ENCODE results near the gene APOO. TPM values are rescaled to one million over a fixed set of nuclear protein-coding genes. Genes with fewer than 3 reads are reported as not detected.

APOO gene
- total RNA-seq, 1 experiment from 2014 or later, result 34.5 TPM

DNA sequence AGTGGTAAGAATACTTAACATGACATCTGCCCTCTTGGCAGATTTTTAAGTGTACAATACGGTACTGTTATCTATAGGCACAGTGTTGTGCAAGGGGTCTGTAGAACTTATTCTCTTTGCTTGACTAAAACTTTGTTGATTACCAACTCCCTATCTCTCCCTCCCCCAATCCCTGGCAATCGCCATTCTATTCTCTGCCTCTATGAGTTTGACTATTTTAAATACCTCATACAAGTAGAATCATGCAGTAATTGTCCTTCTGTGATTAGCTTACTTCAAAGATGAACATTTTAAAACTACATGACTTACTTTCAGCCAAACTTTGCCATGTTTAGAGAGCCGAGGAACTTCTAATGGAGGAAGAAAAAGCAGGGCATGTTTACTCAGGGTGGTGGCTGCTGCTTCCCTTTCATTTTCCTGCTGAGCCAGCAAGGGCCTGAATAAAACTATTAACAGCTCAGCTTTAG, 62.4 kb downstream of the APOO start:
- H3K4me3 ChIP-seq (replicated peaks in 1 of 2; ENCODE audit: low read depth in 1 of 2, low read length in 2 of 2), result no peak overlapping the region
- POLR2A ChIA-PET, result no interaction called here
- no peak for DNase-seq (ENCODE audit: low read depth, low spot score)

More for the DNA sequence above, 62.4 kb downstream of the APOO start:
- Histone ChIP-seq H3K36me3 (ENCODE audit: control insufficient read depth in 1 of 2, insufficient read depth in 2 of 2, low read length in 2 of 2) (no peaks in the 10 kb centered on the region), H3K4me1 (ENCODE audit: control insufficient read depth in 1 of 2, insufficient read depth in 2 of 2, low read length in 2 of 2) (peaks cover 0 to 4% of the 10 kb centered on the region in 2 experiments; a peak in 1 of 4 replicates), H3K9me3 (ENCODE audit: control insufficient read depth in 1 of 2, insufficient read depth in 1 of 2, low read depth in 1 of 2, low read length in 2 of 2) (no peaks in the 10 kb centered on the region), H3K4me2 (ENCODE audit: low read length) (no peak overlapping the region), H3K9me2 (ENCODE audit: insufficient read depth) (no peaks in the 10 kb centered on the region), H4K20me1 (ENCODE audit: insufficient read depth) (no peaks in the 10 kb centered on the region), H3K27me3 (ENCODE audit: insufficient read depth, low read length) (no peaks in the 10 kb centered on the region), H2AFZ (ENCODE audit: low read depth, low read length, poor library complexity, severe bottlenecking) (no peak overlapping the region), H3K27ac (ENCODE audit: low read depth, low read length) (no peak overlapping the region), H3K9ac (ENCODE audit: low read length) (no peak overlapping the region), H3K79me2 (ENCODE audit: insufficient read depth, low read length) (no peaks in the 10 kb centered on the region)
- no peak for ATAC-seq
- ChIA-PET CTCF (no interaction called here), RAD21 (ENCODE audit: low non-redundant PET in 1 of 2, low total read pairs in 2 of 2, uncharacterized antibody in 2 of 2, unreplicated experiment in 2 of 2) (no interaction called here)
- TF ChIP-seq ZBTB33 (IDR thresholded peaks at IDR 0.05; ENCODE audit: extremely low read depth, insufficient replicate concordance, low read length) (no peak), ZFX (IDR thresholded peaks at IDR 0.05) (no peak), TCF7L2 (IDR thresholded peaks at IDR 0.05; ENCODE audit: borderline replicate concordance, extremely low read depth, insufficient read depth, insufficient read length) (no peak), CEBPB (IDR thresholded peaks at IDR 0.05; ENCODE audit: low read depth) (no peak), RAD21 (IDR thresholded peaks at IDR 0.05; ENCODE audit: low read depth) (no peak), JUND (IDR thresholded peaks at IDR 0.05) (no peak), EZH2 (IDR thresholded peaks at IDR 0.05) (no peak), CBX3 (IDR thresholded peaks at IDR 0.05; ENCODE audit: low read depth) (no peak), YY1 (IDR thresholded peaks at IDR 0.05; ENCODE audit: extremely low read depth, insufficient replicate concordance, low read depth, low read length) (no peak), ZNF274 (IDR thresholded peaks at IDR 0.05; ENCODE audit: low read depth, low read length) (no peak), POLR2AphosphoS5 (IDR thresholded peaks at IDR 0.05; ENCODE audit: low read depth, low read length) (no peak), SRF (IDR thresholded peaks at IDR 0.05; ENCODE audit: low read depth) (no peak), ELF1 (IDR thresholded peaks at IDR 0.05; ENCODE audit: borderline replicate concordance, low read depth) (no peak), EZH2phosphoT487 (IDR thresholded peaks at IDR 0.05; ENCODE audit: borderline replicate concordance) (no peak), FOSL1 (IDR thresholded peaks at IDR 0.05; ENCODE audit: low read depth) (no peak), MAX (IDR thresholded peaks at IDR 0.05) (no peak), EGR1 (IDR thresholded peaks at IDR 0.05; ENCODE audit: low read depth) (no peak)
- TF ChIP-seq, protein P1, sequence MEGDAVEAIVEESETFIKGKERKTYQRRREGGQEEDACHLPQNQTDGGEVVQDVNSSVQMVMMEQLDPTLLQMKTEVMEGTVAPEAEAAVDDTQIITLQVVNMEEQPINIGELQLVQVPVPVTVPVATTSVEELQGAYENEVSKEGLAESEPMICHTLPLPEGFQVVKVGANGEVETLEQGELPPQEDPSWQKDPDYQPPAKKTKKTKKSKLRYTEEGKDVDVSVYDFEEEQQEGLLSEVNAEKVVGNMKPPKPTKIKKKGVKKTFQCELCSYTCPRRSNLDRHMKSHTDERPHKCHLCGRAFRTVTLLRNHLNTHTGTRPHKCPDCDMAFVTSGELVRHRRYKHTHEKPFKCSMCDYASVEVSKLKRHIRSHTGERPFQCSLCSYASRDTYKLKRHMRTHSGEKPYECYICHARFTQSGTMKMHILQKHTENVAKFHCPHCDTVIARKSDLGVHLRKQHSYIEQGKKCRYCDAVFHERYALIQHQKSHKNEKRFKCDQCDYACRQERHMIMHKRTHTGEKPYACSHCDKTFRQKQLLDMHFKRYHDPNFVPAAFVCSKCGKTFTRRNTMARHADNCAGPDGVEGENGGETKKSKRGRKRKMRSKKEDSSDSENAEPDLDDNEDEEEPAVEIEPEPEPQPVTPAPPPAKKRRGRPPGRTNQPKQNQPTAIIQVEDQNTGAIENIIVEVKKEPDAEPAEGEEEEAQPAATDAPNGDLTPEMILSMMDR (IDR thresholded peaks at IDR 0.05 in 2 of 3, conservative IDR thresholded peaks at IDR 0.05 in 1 of 3; ENCODE audit: borderline replicate concordance in 1 of 3, insufficient read depth in 1 of 3, low read depth in 2 of 3, low read length in 2 of 3), result no peak
- TF ChIP-seq, protein P2, sequence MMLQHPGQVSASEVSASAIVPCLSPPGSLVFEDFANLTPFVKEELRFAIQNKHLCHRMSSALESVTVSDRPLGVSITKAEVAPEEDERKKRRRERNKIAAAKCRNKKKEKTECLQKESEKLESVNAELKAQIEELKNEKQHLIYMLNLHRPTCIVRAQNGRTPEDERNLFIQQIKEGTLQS (IDR thresholded peaks at IDR 0.05), result no peak
- TF ChIP-seq, protein P3, sequence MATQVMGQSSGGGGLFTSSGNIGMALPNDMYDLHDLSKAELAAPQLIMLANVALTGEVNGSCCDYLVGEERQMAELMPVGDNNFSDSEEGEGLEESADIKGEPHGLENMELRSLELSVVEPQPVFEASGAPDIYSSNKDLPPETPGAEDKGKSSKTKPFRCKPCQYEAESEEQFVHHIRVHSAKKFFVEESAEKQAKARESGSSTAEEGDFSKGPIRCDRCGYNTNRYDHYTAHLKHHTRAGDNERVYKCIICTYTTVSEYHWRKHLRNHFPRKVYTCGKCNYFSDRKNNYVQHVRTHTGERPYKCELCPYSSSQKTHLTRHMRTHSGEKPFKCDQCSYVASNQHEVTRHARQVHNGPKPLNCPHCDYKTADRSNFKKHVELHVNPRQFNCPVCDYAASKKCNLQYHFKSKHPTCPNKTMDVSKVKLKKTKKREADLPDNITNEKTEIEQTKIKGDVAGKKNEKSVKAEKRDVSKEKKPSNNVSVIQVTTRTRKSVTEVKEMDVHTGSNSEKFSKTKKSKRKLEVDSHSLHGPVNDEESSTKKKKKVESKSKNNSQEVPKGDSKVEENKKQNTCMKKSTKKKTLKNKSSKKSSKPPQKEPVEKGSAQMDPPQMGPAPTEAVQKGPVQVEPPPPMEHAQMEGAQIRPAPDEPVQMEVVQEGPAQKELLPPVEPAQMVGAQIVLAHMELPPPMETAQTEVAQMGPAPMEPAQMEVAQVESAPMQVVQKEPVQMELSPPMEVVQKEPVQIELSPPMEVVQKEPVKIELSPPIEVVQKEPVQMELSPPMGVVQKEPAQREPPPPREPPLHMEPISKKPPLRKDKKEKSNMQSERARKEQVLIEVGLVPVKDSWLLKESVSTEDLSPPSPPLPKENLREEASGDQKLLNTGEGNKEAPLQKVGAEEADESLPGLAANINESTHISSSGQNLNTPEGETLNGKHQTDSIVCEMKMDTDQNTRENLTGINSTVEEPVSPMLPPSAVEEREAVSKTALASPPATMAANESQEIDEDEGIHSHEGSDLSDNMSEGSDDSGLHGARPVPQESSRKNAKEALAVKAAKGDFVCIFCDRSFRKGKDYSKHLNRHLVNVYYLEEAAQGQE (IDR thresholded peaks at IDR 0.05; ENCODE audit: low read depth), result no peak
- intact Hi-C loops (cut with micrococcal nuclease), result no loop called here
- BruUV-seq (replicated peaks), result no TSS peak

All from HCT116 (cell line).